SH-SY5Y (cell line): Measurements from ENCODE around the gene PPIP5K2.

ENCODE experiments used
- GATA2 ChIP-seq: IDR thresholded peaks from 2 replicates; pipeline ENCODE4 v1.6.1; 2011; ENCODE audit warnings: mild to moderate bottlenecking, low read depth, low read length
- GATA3 ChIP-seq: IDR thresholded peaks from 2 replicates; pipeline ENCODE4 v1.6.1; 2011; ENCODE audit warnings: low read depth, mild to moderate bottlenecking, low read length, moderate library complexity

Gene PPIP5K2

DNA sequence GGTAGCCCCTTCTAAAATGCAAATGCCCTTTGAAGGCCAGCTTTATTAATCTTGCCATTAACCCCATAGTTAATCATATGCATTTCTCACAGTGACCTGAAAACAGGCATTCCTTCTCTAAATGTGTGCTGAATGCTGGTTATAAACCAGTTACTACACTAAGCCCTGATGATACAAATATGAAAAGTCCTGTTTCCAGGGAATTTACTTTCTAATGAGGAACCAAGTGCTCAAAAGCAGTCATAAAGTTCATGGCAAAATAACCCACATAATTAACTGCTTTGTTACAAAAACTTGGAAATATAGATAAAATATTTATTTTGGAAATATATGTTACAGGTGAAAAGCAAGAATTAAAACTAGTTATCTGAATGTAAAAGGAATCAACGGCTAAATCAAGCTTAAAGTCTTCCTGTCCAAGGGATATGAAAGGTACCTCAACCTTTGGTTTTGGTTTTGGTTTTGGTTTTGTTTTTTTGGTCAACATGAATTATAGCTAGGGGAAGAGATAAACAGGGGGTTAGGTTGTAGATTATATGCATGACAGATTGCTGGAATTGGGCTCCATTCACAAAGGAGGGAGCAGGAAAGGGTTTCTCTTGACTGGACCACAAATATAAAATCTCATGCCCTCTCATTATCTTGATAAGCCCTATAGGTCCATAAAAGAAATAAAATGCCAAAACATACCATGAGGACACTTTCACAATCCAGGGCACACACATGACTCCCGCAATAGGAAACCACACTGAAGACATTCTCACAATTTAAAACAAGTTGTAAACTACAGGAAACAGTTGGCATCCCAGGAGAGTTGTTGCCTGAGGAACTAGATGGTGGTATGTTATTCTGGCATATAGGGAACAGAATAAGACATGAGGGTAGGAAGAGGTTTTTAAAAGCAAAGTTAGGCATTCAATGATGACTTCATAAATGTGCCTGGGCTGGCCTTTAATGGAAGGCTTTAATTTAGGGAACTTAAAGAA is 91.8 kb downstream of the PPIP5K2 start:
- TF ChIP-seq GATA3: no peak
- no peak for TF ChIP-seq GATA2

DNA sequence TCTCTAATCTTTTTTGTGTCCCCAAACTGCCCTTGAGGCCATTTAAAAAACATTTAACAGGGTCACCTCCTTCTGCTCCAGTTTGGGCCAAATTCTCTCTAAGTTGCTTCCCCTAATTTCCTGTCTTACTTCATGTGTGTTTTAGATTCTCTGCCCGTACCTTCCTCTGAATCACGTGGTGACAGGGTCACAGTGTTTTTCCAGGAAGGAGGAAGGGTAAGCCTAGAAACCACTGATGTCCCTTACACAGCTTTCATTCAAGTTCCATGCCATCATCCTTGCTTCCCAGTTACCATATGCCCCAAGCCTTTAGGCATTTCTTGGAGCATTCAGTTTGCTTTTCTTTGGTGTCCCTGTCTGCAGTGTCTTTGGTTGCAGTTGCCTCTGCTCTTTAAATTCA is 96.0 kb downstream of the PPIP5K2 start:
- TF ChIP-seq GATA3 (no peak), GATA2 (no peak)

DNA sequence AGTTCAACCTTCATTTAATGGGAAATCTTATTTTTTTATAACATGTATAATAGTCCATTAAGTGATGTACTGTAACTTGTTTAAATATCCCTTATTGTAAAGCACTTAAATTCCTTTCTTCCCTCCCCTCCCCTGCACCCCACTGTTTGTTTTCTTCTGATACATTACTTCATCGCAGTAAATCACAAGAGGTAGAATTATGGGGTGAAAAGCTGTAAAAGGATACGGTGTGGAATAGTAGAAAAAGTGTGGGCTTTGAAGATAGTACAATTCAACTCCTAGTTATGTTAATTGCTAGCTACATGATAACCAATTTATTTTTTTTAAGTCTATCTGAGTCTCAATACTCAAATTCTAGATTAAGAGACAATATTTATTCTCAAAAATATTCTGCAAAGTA is 96.6 kb downstream of the PPIP5K2 start:
- TF ChIP-seq GATA3 (no peak), GATA2 (no peak)

DNA sequence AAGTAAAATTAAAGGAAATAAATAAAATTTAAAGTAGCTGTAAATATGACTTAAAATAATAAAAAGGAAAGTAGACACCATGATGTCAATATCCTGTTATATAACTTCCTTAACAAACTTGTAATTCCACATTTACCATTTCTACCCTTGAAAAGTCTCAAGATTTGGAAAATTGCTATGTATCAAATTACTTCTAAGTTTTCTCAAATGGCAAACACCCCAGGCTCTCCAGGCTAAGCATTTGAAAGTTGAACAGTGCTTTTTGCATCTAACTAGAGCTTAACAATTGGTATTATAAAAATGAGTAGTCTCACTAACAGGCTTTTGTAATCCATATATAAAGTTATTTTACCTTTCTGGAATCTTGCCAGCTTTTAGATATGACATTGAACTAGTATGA is 97.0 kb downstream of the PPIP5K2 start:
- TF ChIP-seq GATA2: no peak
- no peak for TF ChIP-seq GATA3

DNA sequence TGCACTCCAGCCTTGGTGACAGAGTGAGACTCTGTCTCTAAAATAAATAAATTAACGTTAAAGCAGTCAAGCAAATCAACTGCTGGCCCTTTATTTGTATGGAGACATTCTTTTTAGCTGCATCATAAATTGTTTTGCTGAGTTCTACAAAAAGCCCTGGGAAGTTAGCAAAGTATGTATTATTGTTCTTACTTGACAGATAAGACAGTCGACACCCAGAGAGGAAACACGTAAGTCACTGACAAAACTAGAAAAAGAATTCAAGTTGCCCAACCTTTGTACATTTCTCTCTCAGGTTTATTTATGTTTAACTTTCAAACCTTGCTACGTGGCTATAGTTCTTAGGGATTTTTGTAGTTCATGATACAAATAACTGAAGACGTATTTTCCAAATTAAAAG is 98.1 kb downstream of the PPIP5K2 start:
- TF ChIP-seq GATA2 (no peak), GATA3 (no peak)

DNA sequence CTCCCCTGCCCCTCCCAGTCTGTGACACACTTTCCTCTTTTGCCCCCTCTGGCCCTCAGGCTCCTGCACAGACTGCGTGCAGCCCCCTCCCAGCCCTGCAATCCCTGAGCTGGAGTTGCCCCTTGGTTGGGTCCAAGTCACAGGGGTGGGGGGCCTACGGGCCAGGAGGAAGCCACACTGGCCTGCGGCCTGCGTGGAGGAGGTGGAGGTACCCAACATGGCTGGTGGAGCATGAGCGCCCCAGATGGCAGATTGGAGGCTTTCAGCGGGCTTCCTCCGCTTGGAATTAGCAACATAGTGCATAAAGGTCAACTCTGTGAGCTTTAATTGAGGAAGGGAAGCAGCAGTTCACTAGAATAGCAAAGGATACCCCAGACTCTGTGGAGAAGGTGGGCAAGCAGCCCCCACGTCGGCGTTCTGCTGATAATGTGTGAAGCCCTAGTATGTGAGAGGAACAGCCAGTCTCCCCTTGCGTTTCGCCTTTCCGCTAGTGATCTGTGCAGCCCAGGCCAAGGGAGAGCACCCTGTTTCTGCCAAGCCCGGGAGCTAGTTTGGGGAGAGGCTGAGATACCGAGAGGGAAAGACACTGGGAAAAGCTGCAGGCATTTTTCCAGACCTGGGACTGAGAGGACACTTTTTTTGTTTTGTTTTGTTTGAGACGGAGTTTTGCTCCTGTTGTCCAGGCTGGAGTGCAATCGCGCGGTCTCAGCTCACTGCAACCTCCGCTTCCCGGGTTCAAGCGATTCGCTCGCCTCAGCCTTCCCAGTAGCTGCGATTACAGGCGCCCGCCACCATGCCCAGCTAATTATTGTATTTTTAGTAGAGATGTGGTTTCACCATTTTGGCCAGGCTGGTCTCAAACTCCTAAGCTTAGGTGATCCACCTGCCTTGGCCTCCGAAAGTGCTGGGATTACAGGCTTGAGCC is 103.2 kb downstream of the PPIP5K2 start:
- TF ChIP-seq GATA3 (no peak), GATA2 (no peak)

DNA sequence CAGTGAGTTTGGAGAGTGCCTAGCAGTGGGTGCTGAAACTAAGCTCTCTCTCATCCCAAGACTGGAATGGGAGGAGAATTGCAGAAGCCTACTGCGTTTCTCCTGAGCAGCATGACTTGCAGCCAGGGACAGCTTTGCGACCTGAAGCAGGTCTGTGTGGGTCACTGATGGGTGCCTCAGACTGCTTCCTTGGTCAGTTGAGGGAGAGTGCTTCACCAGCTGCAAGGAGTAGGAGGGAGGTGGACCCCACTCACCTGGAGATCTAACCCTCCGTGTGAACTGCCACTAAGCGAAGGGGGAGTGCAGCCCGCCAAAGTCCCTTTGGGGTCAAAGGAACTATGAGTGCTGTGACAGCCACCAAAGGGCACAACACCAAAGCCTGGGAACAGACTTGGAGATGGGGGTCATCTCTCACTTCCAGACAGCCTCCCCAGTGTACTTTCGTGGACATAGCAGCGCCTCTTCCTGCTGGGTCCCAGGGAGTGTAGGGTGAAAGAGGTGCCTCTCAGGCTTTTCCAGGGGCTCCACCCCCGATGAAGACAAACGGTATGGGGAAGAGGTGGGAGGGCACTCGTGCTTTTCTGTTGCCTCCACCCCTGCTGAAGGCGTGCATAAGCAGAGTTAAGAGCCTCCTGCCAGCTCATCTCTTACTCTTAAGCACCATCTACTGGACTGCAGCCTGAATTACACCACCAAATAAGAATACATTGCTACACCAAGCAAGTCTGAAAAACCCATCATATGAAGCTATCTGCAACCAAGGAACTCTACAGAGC is 104.2 kb downstream of the PPIP5K2 start:
- TF ChIP-seq GATA2: no peak
- TF ChIP-seq GATA3: no peak

DNA sequence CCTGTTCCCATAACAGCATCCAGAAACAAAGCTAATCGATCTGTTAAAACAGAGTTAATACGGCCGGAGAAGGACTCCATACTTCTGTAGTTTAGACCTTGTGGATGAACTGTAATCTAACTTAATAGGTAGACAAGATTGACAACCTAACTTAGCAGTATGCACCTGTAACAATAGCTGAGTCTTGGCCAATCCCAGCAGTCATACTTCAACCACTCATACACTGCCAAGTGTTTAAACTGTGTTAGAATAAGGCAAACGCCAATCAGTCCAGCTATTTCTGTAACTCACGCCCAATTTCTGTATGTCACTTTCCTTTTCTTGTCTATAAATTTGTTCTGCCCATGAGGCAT is 104.8 kb downstream of the PPIP5K2 start:
- TF ChIP-seq GATA2: no peak
- no peak for TF ChIP-seq GATA3

DNA sequence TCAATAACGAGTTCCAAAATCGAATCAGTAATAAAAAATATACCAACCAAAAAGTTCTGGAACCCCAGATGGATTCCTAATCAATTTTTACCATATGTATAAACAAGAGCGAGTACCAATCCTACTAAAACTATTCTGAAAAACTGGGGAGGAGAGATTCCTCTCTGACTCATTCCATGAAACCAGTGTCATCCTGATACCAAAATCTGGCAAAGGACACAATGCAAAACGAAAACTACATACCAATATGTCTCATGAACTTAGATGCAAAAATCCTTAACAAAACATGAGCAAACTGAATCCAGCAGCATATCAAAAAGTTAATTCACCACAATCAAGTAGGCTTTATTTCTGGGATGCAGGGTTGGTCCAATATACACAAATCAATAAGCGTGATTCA is 108.0 kb downstream of the PPIP5K2 start:
- no peak for TF ChIP-seq GATA2
- no peak for TF ChIP-seq GATA3

DNA sequence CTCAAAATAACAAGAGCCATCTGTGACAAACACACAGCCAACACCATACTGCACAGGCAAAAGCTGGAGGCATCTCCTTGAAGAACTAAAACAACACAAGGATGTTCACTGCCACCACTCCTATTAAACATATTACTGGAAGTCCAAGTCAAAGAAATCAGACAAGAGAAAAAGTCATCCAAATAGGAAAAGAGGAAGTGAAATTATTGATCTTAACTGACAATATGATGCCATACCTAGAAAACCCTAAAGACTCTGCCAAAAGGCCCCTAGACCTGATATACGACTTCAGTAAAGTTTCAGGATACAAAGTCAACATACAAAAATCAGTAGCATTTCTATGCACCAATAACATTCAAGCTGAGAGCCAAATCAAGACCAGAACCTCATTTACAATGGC is 108.5 kb downstream of the PPIP5K2 start:
- TF ChIP-seq GATA2: no peak
- TF ChIP-seq GATA3: no peak

DNA sequence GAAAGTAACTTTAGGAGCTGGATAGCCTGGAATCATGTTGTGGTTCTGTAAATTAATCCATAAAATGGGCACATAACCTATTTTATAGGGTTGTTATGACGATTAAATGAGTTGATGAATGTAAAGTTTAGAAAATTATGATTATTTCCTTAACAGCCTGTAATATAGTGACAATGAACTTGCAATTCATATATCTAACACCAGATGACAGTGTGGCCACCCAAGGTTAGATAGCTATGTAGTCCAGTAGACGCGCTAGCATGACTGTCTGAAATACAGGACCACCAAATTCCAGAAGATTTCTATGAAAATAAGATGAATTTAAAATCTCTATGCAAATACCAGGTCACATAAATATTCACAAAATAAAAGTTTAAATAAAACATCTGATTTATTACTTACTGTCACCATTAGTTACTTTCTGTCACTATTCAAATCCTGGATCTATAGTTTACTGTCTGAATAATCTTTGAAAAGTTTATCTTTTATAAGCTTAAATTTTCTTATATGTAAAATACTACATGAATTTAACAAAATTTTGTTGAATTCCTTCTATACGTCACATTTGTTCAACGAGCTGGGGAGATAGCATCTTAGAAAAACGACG is 112.4 kb downstream of the PPIP5K2 start:
- TF ChIP-seq GATA2: no peak
- no peak for TF ChIP-seq GATA3

DNA sequence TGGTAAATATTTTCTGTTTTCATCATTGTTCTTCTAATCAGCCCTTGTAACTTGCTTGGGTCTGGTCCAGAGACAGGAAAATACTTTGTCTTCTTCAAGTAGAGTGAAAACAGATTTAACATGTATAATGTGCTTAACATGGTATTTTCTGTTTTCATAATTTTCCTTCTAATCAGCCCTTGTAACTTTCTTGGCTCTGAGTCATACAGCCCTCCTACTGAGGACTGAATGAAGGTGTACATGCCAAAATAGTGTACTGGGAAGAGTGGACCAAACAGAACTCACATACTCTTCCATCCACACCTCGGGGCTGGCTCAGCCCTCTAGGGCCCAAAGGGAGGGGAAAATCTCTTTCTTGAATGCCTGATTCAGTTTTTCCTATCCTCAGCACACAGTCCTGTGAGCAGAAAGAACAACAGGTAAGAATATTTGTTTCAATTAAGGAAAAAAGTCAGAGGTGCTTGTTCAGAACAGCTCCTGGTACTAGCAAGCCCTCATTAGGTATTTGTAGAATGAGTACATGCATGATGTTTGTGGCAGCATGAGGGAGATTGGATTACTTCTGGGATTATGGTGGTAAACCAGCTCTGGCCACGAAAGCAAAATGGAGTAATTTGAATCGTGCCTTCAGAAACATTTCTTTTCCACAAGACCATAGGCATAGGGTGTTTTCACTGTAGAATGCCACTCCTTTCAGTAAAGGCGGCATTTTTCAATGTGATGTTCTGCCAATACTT is 114.3 kb downstream of the PPIP5K2 start:
- TF ChIP-seq GATA3: no peak
- TF ChIP-seq GATA2: no peak

DNA sequence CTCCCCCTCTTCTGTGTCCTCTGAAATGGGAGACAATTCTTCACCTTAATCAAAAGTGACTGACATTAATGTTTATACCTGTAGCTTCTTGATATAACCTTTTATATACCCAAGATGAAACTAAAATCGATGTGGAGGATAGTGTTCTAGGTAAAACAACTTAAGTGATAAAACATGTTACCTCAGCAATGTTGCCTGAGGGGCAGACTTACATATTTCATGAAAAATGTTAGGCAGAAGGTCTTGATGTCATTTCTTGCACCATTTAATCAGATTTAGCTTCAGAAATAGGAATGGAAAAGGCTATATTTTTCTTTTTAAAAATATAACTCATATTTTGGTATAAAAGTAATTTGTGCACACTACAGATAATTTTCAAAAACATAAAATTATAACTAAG is 115.8 kb downstream of the PPIP5K2 start:
- TF ChIP-seq GATA3: no peak
- TF ChIP-seq GATA2: no peak
